ENCODE results near the gene FAM118B.

GRCh38 chr11:126162306-126163030 lies 49.1 kb upstream of the FAM118B start:
- TF ChIP-seq CTCF (IDR thresholded peaks at IDR 0.05) (no peak), EP300 (IDR thresholded peaks at IDR 0.05) (no peak)
